DND-41 (cell line): ENCODE results near the gene STPG4.

Source experiments
- EZH2 ChIP-seq: IDR thresholded peaks from 3 replicates; pipeline ENCODE4 v1.6.1; 2012; ENCODE audit warnings: borderline replicate concordance, low read depth, mild to moderate bottlenecking, moderate library complexity, low read length, inconsistent platforms; ENCODE audit not compliant: severe bottlenecking
- TF ChIP-seq, protein P1 (sequence below): IDR thresholded peaks from 2 replicates; pipeline ENCODE4 v1.5.1; 2012; ENCODE audit warnings: borderline replicate concordance, low read length, moderate library complexity, mild to moderate bottlenecking; ENCODE audit not compliant: poor library complexity, severe bottlenecking; ENCODE audit errors: extremely low read depth

DNA sequence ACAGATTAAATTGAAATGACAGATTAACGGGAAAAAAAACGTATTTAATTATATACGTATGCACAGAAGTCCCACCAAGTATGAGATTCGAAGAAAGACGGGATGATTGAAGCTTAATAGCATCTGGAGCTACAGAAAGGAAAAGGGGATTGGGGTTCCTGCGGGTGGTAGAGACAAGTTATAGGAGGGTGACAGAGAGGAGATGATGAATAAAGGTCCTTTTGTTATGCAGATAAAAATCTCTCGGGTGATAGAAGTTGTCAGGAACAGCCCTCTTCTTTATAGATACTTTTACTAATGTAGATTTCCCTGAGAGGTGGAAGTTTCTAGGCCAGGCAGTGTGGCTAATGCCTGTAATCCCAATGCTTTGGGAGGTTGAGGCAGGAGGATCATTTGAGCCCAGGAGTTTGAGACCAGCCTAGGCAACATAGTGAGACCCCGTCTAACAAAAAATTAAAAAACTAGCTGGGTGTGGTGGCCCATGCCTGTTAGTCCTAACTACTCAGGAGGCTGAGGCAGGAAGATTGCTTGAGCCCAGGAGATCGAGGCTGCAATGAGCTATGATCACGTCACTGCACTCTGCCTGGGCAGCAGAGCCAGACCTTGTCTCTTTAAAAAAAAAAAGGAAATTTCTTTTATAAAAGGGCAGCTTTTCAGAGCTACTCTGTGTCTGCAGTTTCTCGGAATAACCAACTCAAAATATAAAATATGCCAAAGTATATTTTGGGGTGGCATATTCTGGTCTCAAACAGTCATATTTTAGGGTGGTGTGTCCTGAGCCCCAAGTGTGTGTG lies 113.0 kb downstream of the STPG4 start:
- TF ChIP-seq, protein P1, sequence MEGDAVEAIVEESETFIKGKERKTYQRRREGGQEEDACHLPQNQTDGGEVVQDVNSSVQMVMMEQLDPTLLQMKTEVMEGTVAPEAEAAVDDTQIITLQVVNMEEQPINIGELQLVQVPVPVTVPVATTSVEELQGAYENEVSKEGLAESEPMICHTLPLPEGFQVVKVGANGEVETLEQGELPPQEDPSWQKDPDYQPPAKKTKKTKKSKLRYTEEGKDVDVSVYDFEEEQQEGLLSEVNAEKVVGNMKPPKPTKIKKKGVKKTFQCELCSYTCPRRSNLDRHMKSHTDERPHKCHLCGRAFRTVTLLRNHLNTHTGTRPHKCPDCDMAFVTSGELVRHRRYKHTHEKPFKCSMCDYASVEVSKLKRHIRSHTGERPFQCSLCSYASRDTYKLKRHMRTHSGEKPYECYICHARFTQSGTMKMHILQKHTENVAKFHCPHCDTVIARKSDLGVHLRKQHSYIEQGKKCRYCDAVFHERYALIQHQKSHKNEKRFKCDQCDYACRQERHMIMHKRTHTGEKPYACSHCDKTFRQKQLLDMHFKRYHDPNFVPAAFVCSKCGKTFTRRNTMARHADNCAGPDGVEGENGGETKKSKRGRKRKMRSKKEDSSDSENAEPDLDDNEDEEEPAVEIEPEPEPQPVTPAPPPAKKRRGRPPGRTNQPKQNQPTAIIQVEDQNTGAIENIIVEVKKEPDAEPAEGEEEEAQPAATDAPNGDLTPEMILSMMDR, result no peak
- TF ChIP-seq EZH2, result no peak
